ENCODE results near the gene PLPPR2. TPM values are rescaled to one million over a fixed set of nuclear protein-coding genes. Genes with fewer than 3 reads are reported as not detected.
A peak's percentile ranks its signal among the peaks of the same experiment; 100 is the strongest.
"Not testable (repeated sequence)": the region's sequence is repeated elsewhere in the genome, so short reads cannot be mapped to it uniquely, and the experiment has no call there.

The PLPPR2 gene
- total RNA-seq, 1 experiment from 2014 or later, result 19.0 TPM

DNA sequence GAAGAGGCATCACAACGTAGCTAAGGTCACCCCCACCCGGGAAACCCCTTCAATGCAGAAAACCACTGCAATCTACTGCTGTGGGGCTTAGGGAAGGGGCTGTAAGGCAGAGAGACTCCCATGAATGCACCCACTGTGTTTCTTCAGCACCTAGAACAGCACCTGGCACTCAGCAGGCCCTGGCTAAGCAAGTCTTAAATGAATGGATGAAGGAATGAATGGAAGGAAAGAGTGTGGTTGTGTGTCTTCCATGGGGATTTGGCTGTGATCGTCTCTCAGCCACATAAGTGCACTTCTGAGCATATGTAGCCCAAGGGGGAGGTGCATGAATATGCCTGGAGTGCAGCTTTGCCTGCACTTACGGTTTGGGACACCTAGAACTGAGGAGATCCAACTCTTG lies 6.1 kb upstream of the PLPPR2 start:
- DNase-seq (ENCODE audit: low spot score), result no peak
- H3K9me3 ChIP-seq (ENCODE audit: low read depth, low read length, poor library complexity, severe bottlenecking), result no peaks in the 10 kb centered on the region
- CTCF ChIA-PET, result no interaction called here
- no peaks in the 10 kb centered on the region for H3K36me3 ChIP-seq (ENCODE audit: insufficient read depth, low read length, poor library complexity, severe bottlenecking)
- TF ChIP-seq CTCF (conservative IDR thresholded peaks at IDR 0.05; ENCODE audit: low read depth, low read length) (no peak), EZH2 (IDR thresholded peaks at IDR 0.05; ENCODE audit: borderline replicate concordance, low read depth, low read length, poor library complexity, severe bottlenecking) (no peak)
- peaks cover 11% of the 10 kb centered on the region for H3K4me1 ChIP-seq (ENCODE audit: insufficient read depth, low read length, poor library complexity, severe bottlenecking)
- BruUV-seq (replicated peaks), result no TSS peak
- no peak overlapping the region for H3K27ac ChIP-seq (ENCODE audit: low read depth, low read length, poor library complexity, severe bottlenecking)
- intact Hi-C loops (cut with micrococcal nuclease; ENCODE audit: unreplicated experiment), result no loop called here
- no peak overlapping the region for H3K4me3 ChIP-seq (ENCODE audit: low read depth, low read length, poor library complexity, severe bottlenecking)
- no peaks in the 10 kb centered on the region for H3K27me3 ChIP-seq (replicated peaks; ENCODE audit: insufficient read depth, low read depth, low read length, poor library complexity)
- POLR2A ChIA-PET (ENCODE audit: low non-redundant PET), result no interaction called here

DNA sequence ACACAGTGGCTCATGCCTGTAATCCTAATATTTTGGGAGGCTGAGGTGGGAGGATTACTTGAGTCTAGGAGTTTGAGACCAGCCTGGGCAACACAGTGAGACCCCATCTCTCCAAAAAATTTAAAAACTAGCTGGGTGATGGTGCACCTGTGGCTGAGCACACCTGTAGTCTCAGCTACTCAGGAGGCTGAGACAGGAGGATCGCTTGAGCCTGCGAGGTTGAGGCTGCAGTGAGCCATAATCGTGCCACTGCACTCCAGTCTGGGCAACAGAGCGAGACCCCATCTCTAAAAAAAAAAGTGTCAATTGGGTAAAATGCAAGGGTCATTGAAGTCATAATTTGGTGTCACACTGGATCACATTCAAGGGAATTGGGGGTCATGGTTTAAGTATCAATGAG lies 1.1 kb upstream of the PLPPR2 start:
- H3K4me1 ChIP-seq (ENCODE audit: insufficient read depth, low read length, poor library complexity, severe bottlenecking); H3K36me3 ChIP-seq (ENCODE audit: insufficient read depth, low read length, poor library complexity, severe bottlenecking); BruUV-seq (replicated peaks); DNase-seq (ENCODE audit: low spot score); H3K27ac ChIP-seq (ENCODE audit: low read depth, low read length, poor library complexity, severe bottlenecking); POLR2A ChIA-PET (ENCODE audit: low non-redundant PET); H3K27me3 ChIP-seq (replicated peaks; ENCODE audit: insufficient read depth, low read depth, low read length, poor library complexity); H3K4me3 ChIP-seq (ENCODE audit: low read depth, low read length, poor library complexity, severe bottlenecking); intact Hi-C loops (cut with micrococcal nuclease; ENCODE audit: unreplicated experiment); CTCF ChIA-PET; H3K9me3 ChIP-seq (ENCODE audit: low read depth, low read length, poor library complexity, severe bottlenecking): not testable (repeated sequence)

- BruUV-seq (replicated peaks), result no TSS peak
- no peaks in the 10 kb centered on the region for H3K36me3 ChIP-seq (ENCODE audit: insufficient read depth, low read length, poor library complexity, severe bottlenecking)
- no peak overlapping the region for H3K27ac ChIP-seq (ENCODE audit: low read depth, low read length, poor library complexity, severe bottlenecking)
- POLR2A ChIA-PET (ENCODE audit: low non-redundant PET), result no interaction called here
- CTCF ChIA-PET, result no interaction called here
- intact Hi-C loops (cut with micrococcal nuclease; ENCODE audit: unreplicated experiment), result no loop called here
- H3K27me3 ChIP-seq (replicated peaks; ENCODE audit: insufficient read depth, low read depth, low read length, poor library complexity), result no peaks in the 10 kb centered on the region
- no peak for DNase-seq (ENCODE audit: low spot score)
- no peaks in the 10 kb centered on the region for H3K9me3 ChIP-seq (ENCODE audit: low read depth, low read length, poor library complexity, severe bottlenecking)
- H3K4me1 ChIP-seq (ENCODE audit: insufficient read depth, low read length, poor library complexity, severe bottlenecking), result no peaks in the 10 kb centered on the region
- H3K4me3 ChIP-seq (ENCODE audit: low read depth, low read length, poor library complexity, severe bottlenecking), result peak overlapping the region; percentile 63
- no peak for TF ChIP-seq EZH2 (IDR thresholded peaks at IDR 0.05; ENCODE audit: borderline replicate concordance, low read depth, low read length, poor library complexity, severe bottlenecking)
- TF ChIP-seq CTCF (conservative IDR thresholded peaks at IDR 0.05; ENCODE audit: low read depth, low read length), result no peak
Observed at GRCh38 chr19:11356074-11356397, 804 bp downstream of the PLPPR2 start.

GRCh38 chr19:11356676-11357550 lies 1.7 kb downstream of the PLPPR2 start:
- no peaks in the 10 kb centered on the region for H3K9me3 ChIP-seq (ENCODE audit: low read depth, low read length, poor library complexity, severe bottlenecking)
- no TSS peak for BruUV-seq (replicated peaks)
- TF ChIP-seq CTCF (conservative IDR thresholded peaks at IDR 0.05; ENCODE audit: low read depth, low read length), result no peak
- no peak for TF ChIP-seq EZH2 (IDR thresholded peaks at IDR 0.05; ENCODE audit: borderline replicate concordance, low read depth, low read length, poor library complexity, severe bottlenecking)
- CTCF ChIA-PET, result no interaction called here
- H3K36me3 ChIP-seq (ENCODE audit: insufficient read depth, low read length, poor library complexity, severe bottlenecking), result no peaks in the 10 kb centered on the region
- no peak overlapping the region for H3K4me3 ChIP-seq (ENCODE audit: low read depth, low read length, poor library complexity, severe bottlenecking)
- intact Hi-C loops (cut with micrococcal nuclease; ENCODE audit: unreplicated experiment), result no loop called here
- H3K27ac ChIP-seq (ENCODE audit: low read depth, low read length, poor library complexity, severe bottlenecking), result no peak overlapping the region
- no peaks in the 10 kb centered on the region for H3K4me1 ChIP-seq (ENCODE audit: insufficient read depth, low read length, poor library complexity, severe bottlenecking)
- DNase-seq (ENCODE audit: low spot score), result no peak
- POLR2A ChIA-PET (ENCODE audit: low non-redundant PET), result no interaction called here
- H3K27me3 ChIP-seq (replicated peaks; ENCODE audit: insufficient read depth, low read depth, low read length, poor library complexity), result no peaks in the 10 kb centered on the region
